H1 (cell line): ENCODE results near the gene SNTG2. TPM values are rescaled to one million over a fixed set of nuclear protein-coding genes. Genes with fewer than 3 reads are reported as not detected.

Source experiments
- CTCF ChIA-PET: fragments of 300-600 bp; sonication (Branson Sonifier 250); formaldehyde crosslinking; loops from one replicate; lab custom pipeline; 2021; ENCODE audit not compliant: partially characterized antibody; lab: Charles Lee
- POLR2A ChIA-PET: fragments of 300-600 bp; sonication (Branson Sonifier 250); formaldehyde crosslinking; loops from one replicate; lab custom pipeline; 2021; ENCODE audit warnings: inconsistent platforms; ENCODE audit not compliant: partially characterized antibody; lab: Charles Lee
- DNase-seq, 2 experiments: peaks; one replicate each; pipeline versions ENCODE4 v3.0.0 to v3.0.0-alpha.2; 2010 to 2022; ENCODE audit warnings: low spot score in 2 of 2, low read depth in 1 of 2, mixed read lengths in 1 of 2
- FAIRE-seq: peaks from 2 replicates; lab custom pipeline; 2011; peaks lifted over from hg19 to GRCh38; lab: Jason Lieb, UNC
- H2AFZ ChIP-seq: 2 replicates; pipeline ENCODE4 v1.8.1; 2012; ENCODE audit warnings: low read length, inconsistent platforms
- H2AK5ac ChIP-seq: 2 replicates; pipeline ENCODE4 v1.6.1; 2013; ENCODE audit warnings: low read depth, low read length
- H2BK120ac ChIP-seq: replicated peaks from 2 replicates; pipeline ENCODE3; 2013; ENCODE audit warnings: low read depth, low read length, inconsistent platforms
- H2BK12ac ChIP-seq: 2 replicates; pipeline ENCODE4 v1.6.1; 2013; ENCODE audit warnings: low read depth, low read length
- H2BK15ac ChIP-seq: 2 replicates; pipeline ENCODE4 v1.6.1; 2013; ENCODE audit warnings: low read length
- H2BK20ac ChIP-seq: 2 replicates; pipeline ENCODE4 v1.6.1; 2013; ENCODE audit warnings: low read length
- H2BK5ac ChIP-seq: 2 replicates; pipeline ENCODE4 v1.6.1; 2013; ENCODE audit warnings: low read depth, low read length
- H3K14ac ChIP-seq: 2 replicates; pipeline ENCODE4 v1.6.1; 2013; ENCODE audit warnings: inconsistent platforms; ENCODE audit not compliant: insufficient read length
- H3K18ac ChIP-seq: 2 replicates; pipeline ENCODE4 v1.6.1; 2013; ENCODE audit warnings: low read length; ENCODE audit errors: extremely low read depth
- H3K23ac ChIP-seq: 2 replicates; pipeline ENCODE4 v1.6.1; 2013; ENCODE audit warnings: inconsistent platforms; ENCODE audit not compliant: insufficient read length
- H3K23me2 ChIP-seq: 2 replicates; pipeline ENCODE4 v1.6.1; 2013; ENCODE audit warnings: low read depth, low read length
- H3K27ac ChIP-seq: 2 replicates; pipeline ENCODE4 v1.6.1; 2011; ENCODE audit warnings: low read depth, low read length, inconsistent platforms
- H3K27me3 ChIP-seq, 4 experiments: replicated peaks in 1 of 4; 1 replicate in 1 of 4; 2 replicates in 3 of 4; pipeline versions ENCODE4 v1.6.1 to v1.8.1; 2011 to 2013; ENCODE audit warnings: low read length in 3 of 4, mild to moderate bottlenecking in 3 of 4, inconsistent platforms in 2 of 4, mixed read lengths in 2 of 4, moderate library complexity in 1 of 4; ENCODE audit not compliant: control insufficient read depth in 3 of 4, insufficient read depth in 3 of 4; ENCODE audit errors: extremely low read depth in 1 of 4
- H3K36me3 ChIP-seq, 4 experiments: 2 replicates each; pipeline versions ENCODE4 v1.6.1 to v1.8.1; 2011 to 2013; ENCODE audit warnings: mild to moderate bottlenecking in 4 of 4, low read length in 3 of 4, moderate library complexity in 2 of 4, control low read depth in 1 of 4, inconsistent platforms in 1 of 4; ENCODE audit not compliant: insufficient read depth in 4 of 4, control insufficient read depth in 2 of 4
- H3K4ac ChIP-seq: replicated peaks from 2 replicates; pipeline ENCODE3; 2013; ENCODE audit warnings: low read length, low read depth, mixed read lengths, inconsistent platforms; ENCODE audit not compliant: insufficient read length
- H3K4me1 ChIP-seq, 4 experiments: replicated peaks in 1 of 4; 1 replicate in 1 of 4; 2 replicates in 3 of 4; pipeline versions ENCODE4 v1.6.1 to v1.8.1; 2011 to 2013; ENCODE audit warnings: low read length in 3 of 4, inconsistent platforms in 2 of 4, mixed read lengths in 1 of 4; ENCODE audit not compliant: insufficient read depth in 4 of 4, control insufficient read depth in 3 of 4
- H3K4me2 ChIP-seq, 2 experiments: 2 replicates each; pipeline versions ENCODE4 v1.6.1 to v1.8.1; 2011 to 2013; ENCODE audit warnings: low read depth in 2 of 2, low read length in 2 of 2, control low read depth in 1 of 2, inconsistent platforms in 1 of 2, mild to moderate bottlenecking in 1 of 2; ENCODE audit not compliant: insufficient read depth in 1 of 2
- H3K4me3 ChIP-seq, 4 experiments: fragments of 200-600, 300-600 bp in 1 of 4; sonication (generic), shearing (Covaris generic), sonication (Bioruptor Twin) in 1 of 4; 2 replicates each; pipeline versions ENCODE4 v1.5.1 to v1.8.1; 2011 to 2016; ENCODE audit warnings: low read length in 4 of 4, low read depth in 3 of 4, control low read depth in 2 of 4, inconsistent platforms in 2 of 4, mild to moderate bottlenecking in 2 of 4, mixed read lengths in 1 of 4, moderate library complexity in 1 of 4; ENCODE audit not compliant: insufficient read depth in 2 of 4; ENCODE audit errors: extremely low read depth in 1 of 4
- H3K56ac ChIP-seq: replicated peaks from 2 replicates; pipeline ENCODE3; 2013; ENCODE audit warnings: low read depth, mild to moderate bottlenecking, mixed read lengths, low read length, inconsistent platforms; ENCODE audit not compliant: insufficient read length
- H3K79me1 ChIP-seq: 2 replicates; pipeline ENCODE4 v1.6.1; 2013; ENCODE audit warnings: low read depth, low read length, control low read depth
- H3K79me2 ChIP-seq, 2 experiments: 2 replicates each; pipeline versions ENCODE4 v1.6.1 to v1.8.1; 2012 to 2013; ENCODE audit warnings: low read length in 2 of 2, mild to moderate bottlenecking in 2 of 2, inconsistent platforms in 1 of 2; ENCODE audit not compliant: insufficient read depth in 2 of 2, control insufficient read depth in 1 of 2
- H3K9ac ChIP-seq, 4 experiments: replicated peaks in 1 of 4; 1 replicate in 1 of 4; 2 replicates in 3 of 4; pipeline versions ENCODE4 v1.6.1 to v1.8.1; 2011 to 2013; ENCODE audit warnings: low read depth in 3 of 4, low read length in 3 of 4, control low read depth in 2 of 4, mild to moderate bottlenecking in 2 of 4, moderate library complexity in 2 of 4, inconsistent platforms in 1 of 4; ENCODE audit errors: extremely low read depth in 1 of 4
- H3K9me3 ChIP-seq, 2 experiments: 2 replicates each; pipeline versions ENCODE4 v1.6.1 to v1.8.1; 2012 to 2013; ENCODE audit warnings: mild to moderate bottlenecking in 2 of 2, moderate library complexity in 2 of 2, control low read depth in 1 of 2, inconsistent platforms in 1 of 2, low read depth in 1 of 2, low read length in 1 of 2, mixed read lengths in 1 of 2; ENCODE audit not compliant: insufficient read depth in 2 of 2
- H4K20me1 ChIP-seq, 2 experiments: replicated peaks in 1 of 2; 2 replicates each; pipeline versions ENCODE3 to v1.8.1; 2011 to 2013; ENCODE audit warnings: inconsistent platforms in 2 of 2, low read length in 2 of 2, mild to moderate bottlenecking in 1 of 2; ENCODE audit not compliant: insufficient read depth in 2 of 2, control insufficient read depth in 1 of 2
- H4K5ac ChIP-seq: 2 replicates; pipeline ENCODE4 v1.6.1; 2013; ENCODE audit warnings: low read length, low read depth, mixed read lengths, inconsistent platforms; ENCODE audit not compliant: insufficient read length
- H4K8ac ChIP-seq: 2 replicates; pipeline ENCODE4 v1.8.0; 2013; ENCODE audit warnings: mild to moderate bottlenecking, moderate library complexity, low read length, inconsistent platforms; ENCODE audit not compliant: insufficient read depth; ENCODE audit errors: extremely low read depth
- H4K91ac ChIP-seq: replicated peaks from 2 replicates; pipeline ENCODE3; 2013; ENCODE audit warnings: low read length, mixed read lengths, inconsistent platforms; ENCODE audit not compliant: insufficient read length
- JUND ChIP-seq: IDR thresholded peaks from 2 replicates; pipeline ENCODE4 v1.6.1; 2011; ENCODE audit warnings: mild to moderate bottlenecking, improper control_type of control experiment, low read length
- SP2 ChIP-seq: IDR thresholded peaks from 2 replicates; pipeline ENCODE4 v1.6.1; 2012; ENCODE audit warnings: mild to moderate bottlenecking, low read length, inconsistent platforms
- SUZ12 ChIP-seq: fragments of 200-600 bp; sonication (generic); IDR thresholded peaks from 2 replicates; pipeline ENCODE4 v1.6.1; 2012; ENCODE audit warnings: mild to moderate bottlenecking, inconsistent platforms, low read length, moderate library complexity, mixed read lengths
- TAF7 ChIP-seq: optimal IDR thresholded peaks from 2 replicates; pipeline ENCODE3; 2011; ENCODE audit warnings: low read depth, mild to moderate bottlenecking, inconsistent platforms, low read length, moderate library complexity, borderline replicate concordance
- WGBS, 2 experiments: shearing (Covaris generic) in 1 of 2; methylation state at CpG; one replicate each; pipeline versions ENCODE4 v1.1.6 to v1.1.7; 2013 to 2015; ENCODE audit warnings: low lambda C conversion rate in 2 of 2, mixed read lengths in 2 of 2, inconsistent platforms in 1 of 2, low coverage in 1 of 2, missing lambda C conversion rate in 1 of 2; ENCODE audit not compliant: insufficient replicate concordance in 2 of 2, insufficient coverage in 1 of 2, insufficient read length in 1 of 2; ENCODE audit errors: extremely low coverage in 1 of 2, missing lambda C conversion rate in 1 of 2; 5-methylcytosine and 5-hydroxymethylcytosine counted together
- polyA plus RNA-seq, 7 experiments: library from polyadenylated mRNA; depleted of rRNA in 3 of 7; stranded (reverse) in 5 of 7; unstranded in 2 of 7; fragments of >200 nt in 5 of 7; fragments of 200-250 nt in 2 of 7; gene quantifications; 1 replicate in 5 of 7; 2 replicates in 1 of 7; 4 replicates in 1 of 7; pipeline versions ENCODE4 v1.2.1 to v1.2.3, GENCODE V29; 2011 to 2013; ENCODE audit warnings: missing spikeins in 2 of 7, mixed read lengths in 2 of 7
- total RNA-seq: library from RNA; stranded (reverse); fragmentation: NEBNext Ultra II Directional; extraction: Animal tissue kit (Norgen Biotek cat#: 25700); gene quantifications from 2 replicates; pipeline ENCODE4 v1.2.1, GENCODE V29; 2021

The SNTG2 gene
- total and polyA plus RNA-seq, 2 of the 8 experiments (the other 6 are each of a cell fraction or from before 2014, with no cell fraction given): 6.6 to 18.1 TPM

- no peak overlapping the region for H3K18ac ChIP-seq
- no peak overlapping the region for H3K14ac ChIP-seq
- peaks cover 19% of the 10 kb centered on the region in 2 experiments for H4K20me1 ChIP-seq
- no peak overlapping the region for H4K5ac ChIP-seq
- WGBS, 2 experiments: 93% methylated on average over 4 of the region's 4 CpGs; no CpG with 5 or more reads in 1 of the 2 experiments
- no peak overlapping the region for H2AFZ ChIP-seq
- H3K9ac ChIP-seq: no peak overlapping the region
- no peak overlapping the region for H3K23ac ChIP-seq
- no peak for DNase-seq
- peaks cover 1 to 6% (median 2%) of the 10 kb centered on the region in 4 experiments; a peak in 4 of 7 replicates for H3K4me1 ChIP-seq
- no peak overlapping the region for H4K91ac ChIP-seq
- H2BK120ac ChIP-seq: no peak overlapping the region
- H3K23me2 ChIP-seq: no peaks in the 10 kb centered on the region
- no peaks in the 10 kb centered on the region for H3K9me3 ChIP-seq
- H2BK5ac ChIP-seq: no peak overlapping the region
- H3K79me1 ChIP-seq: peaks cover 9% of the 10 kb centered on the region
- no peaks in the 10 kb centered on the region for H3K27me3 ChIP-seq
- H3K56ac ChIP-seq: no peak overlapping the region
- ChIA-PET POLR2A (no interaction called here), CTCF (no interaction called here)
- H3K36me3 ChIP-seq: peaks cover 0 to 3% (median 0%) of the 10 kb centered on the region in 4 experiments; a peak in 2 of 8 replicates
- no peak overlapping the region for H3K27ac ChIP-seq
- no peak overlapping the region for H3K4me3 ChIP-seq
- no peak overlapping the region for H4K8ac ChIP-seq
- no peak overlapping the region for H2BK15ac ChIP-seq
- no peak overlapping the region for H2AK5ac ChIP-seq
- no peak overlapping the region for H2BK20ac ChIP-seq
- H3K4me2 ChIP-seq: no peak overlapping the region
- peaks cover 0 to 47% of the 10 kb centered on the region in 2 experiments; a peak in 3 of 4 replicates for H3K79me2 ChIP-seq
- no peak overlapping the region for H3K4ac ChIP-seq
- FAIRE-seq: no peak
- no peak overlapping the region for H2BK12ac ChIP-seq
- TF ChIP-seq SP2 (no peak), SUZ12 (no peak), TAF7 (no peak), JUND (no peak)
These were observed 75.5 kb downstream of the SNTG2 start for GRCh38 chr2:1026141-1026540.
